Neuronal stem cell (in vitro differentiated cells): ENCODE data around the gene PTGES3L. TPM values are rescaled to one million over a fixed set of nuclear protein-coding genes. Genes with fewer than 3 reads are reported as not detected.

Experiments
- DNase-seq: peaks from one replicate; pipeline ENCODE4 v3.0.0-alpha.2; 2013; ENCODE audit warnings: low spot score
- H2AFZ ChIP-seq: one replicate; pipeline ENCODE4 v1.6.1; 2013; ENCODE audit warnings: mild to moderate bottlenecking, low read length, inconsistent platforms
- H2AK5ac ChIP-seq: 2 replicates; pipeline ENCODE4 v1.6.1; 2013; ENCODE audit warnings: low read depth, mild to moderate bottlenecking, inconsistent platforms, low read length, moderate library complexity, mixed read lengths
- H2BK120ac ChIP-seq: 2 replicates; pipeline ENCODE4 v1.6.1; 2013; ENCODE audit warnings: low read depth, mild to moderate bottlenecking, inconsistent platforms, low read length, moderate library complexity, mixed read lengths
- H2BK12ac ChIP-seq: one replicate; pipeline ENCODE4 v1.6.1; 2013; ENCODE audit warnings: low read length, inconsistent platforms
- H2BK15ac ChIP-seq: 2 replicates; pipeline ENCODE4 v1.6.1; 2013; ENCODE audit warnings: mild to moderate bottlenecking, low read length, inconsistent platforms, mixed read lengths
- H2BK5ac ChIP-seq: one replicate; pipeline ENCODE4 v1.6.1; 2013; ENCODE audit warnings: inconsistent platforms, mild to moderate bottlenecking, low read length, moderate library complexity
- H3K14ac ChIP-seq: one replicate; pipeline ENCODE4 v1.6.1; 2013; ENCODE audit warnings: low read length, inconsistent platforms
- H3K18ac ChIP-seq: 2 replicates; pipeline ENCODE4 v1.6.1; 2013; ENCODE audit warnings: low read length, inconsistent platforms
- H3K23ac ChIP-seq: 2 replicates; pipeline ENCODE4 v1.6.1; 2013; ENCODE audit warnings: low read depth, mild to moderate bottlenecking, mixed read lengths, low read length, inconsistent platforms; ENCODE audit not compliant: poor library complexity
- H3K27ac ChIP-seq: replicated peaks from 3 replicates; pipeline ENCODE4 v1.5.1; 2013; ENCODE audit warnings: low read length, inconsistent platforms
- H3K27me3 ChIP-seq, 3 experiments: 2 replicates each; pipeline ENCODE4 v1.6.1; 2013; ENCODE audit warnings: low read length in 3 of 3, mild to moderate bottlenecking in 2 of 3, inconsistent platforms in 1 of 3, low read depth in 1 of 3, mixed read lengths in 1 of 3, moderate library complexity in 1 of 3; ENCODE audit not compliant: control insufficient read depth in 3 of 3, insufficient read depth in 3 of 3
- H3K36me3 ChIP-seq, 2 donors: replicated peaks in 1 of 2; 2 replicates each; pipeline ENCODE4 v1.6.1; 2013; ENCODE audit warnings: low read length in 2 of 2; ENCODE audit not compliant: control insufficient read depth in 2 of 2, insufficient read depth in 2 of 2
- H3K4ac ChIP-seq: 2 replicates; pipeline ENCODE4 v1.6.1; 2013; ENCODE audit warnings: inconsistent platforms, mild to moderate bottlenecking, low read length, moderate library complexity
- H3K4me1 ChIP-seq, 2 donors: 1 replicate in 1 of 2; 2 replicates in 1 of 2; pipeline ENCODE4 v1.6.1; 2013; ENCODE audit warnings: low read length in 2 of 2, low read depth in 1 of 2; ENCODE audit not compliant: control insufficient read depth in 2 of 2, insufficient read depth in 1 of 2
- H3K4me2 ChIP-seq: one replicate; pipeline ENCODE4 v1.6.1; 2013; ENCODE audit warnings: mild to moderate bottlenecking, low read length, inconsistent platforms; ENCODE audit not compliant: insufficient read depth, poor library complexity, severe bottlenecking
- H3K4me3 ChIP-seq, 2 donors: 2 replicates each; pipeline ENCODE4 v1.5.1; 2013; ENCODE audit warnings: low read length in 2 of 2, mild to moderate bottlenecking in 2 of 2, inconsistent platforms in 1 of 2, moderate library complexity in 1 of 2
- H3K79me1 ChIP-seq: one replicate; pipeline ENCODE4 v1.6.1; 2013; ENCODE audit warnings: low read depth, mild to moderate bottlenecking, inconsistent platforms, low read length, moderate library complexity
- H3K9ac ChIP-seq: one replicate; pipeline ENCODE4 v1.6.1; 2013; ENCODE audit warnings: mild to moderate bottlenecking, low read depth, low read length, inconsistent platforms; ENCODE audit not compliant: poor library complexity
- H3K9me3 ChIP-seq, 2 donors: replicated peaks in 1 of 2; 2 replicates each; pipeline versions ENCODE3 to v1.6.1; 2013; ENCODE audit warnings: low read length in 2 of 2, mild to moderate bottlenecking in 2 of 2, inconsistent platforms in 1 of 2, low read depth in 1 of 2, mixed read lengths in 1 of 2, moderate library complexity in 1 of 2; ENCODE audit not compliant: control insufficient read depth in 2 of 2, insufficient read depth in 1 of 2
- H4K8ac ChIP-seq: one replicate; pipeline ENCODE4 v1.6.1; 2013; ENCODE audit warnings: low read depth, mild to moderate bottlenecking, inconsistent platforms, low read length, moderate library complexity
- H4K91ac ChIP-seq: one replicate; pipeline ENCODE4 v1.6.1; 2013; ENCODE audit warnings: low read length, low read depth, mild to moderate bottlenecking, inconsistent platforms; ENCODE audit not compliant: poor library complexity
- WGBS, 2 donors: extraction: QIAGEN DNeasy Blood & Tissue Kit; methylation state at CpG; one replicate each; pipeline ENCODE4 v1.1.7; 2013; ENCODE audit warnings: missing lambda C conversion rate in 2 of 2, mixed read lengths in 1 of 2; ENCODE audit not compliant: insufficient read length in 2 of 2, insufficient replicate concordance in 1 of 2; ENCODE audit errors: extremely low coverage in 2 of 2; 5-methylcytosine and 5-hydroxymethylcytosine counted together
- polyA plus RNA-seq, 2 experiments: library from polyadenylated mRNA; stranded (reverse); fragments of 200-250 nt; gene quantifications; one replicate each; pipeline ENCODE4 v1.2.3, GENCODE V29; 2013

PTGES3L gene
- 2.3 TPM for polyA plus RNA-seq (2013, experiment 1 of 2)
- 2.1 TPM for polyA plus RNA-seq (2013, experiment 2 of 2)

- no peak within 1 kb of the TSS for H4K8ac ChIP-seq
- peak within 1 kb of the TSS; percentile 22 for H2BK12ac ChIP-seq
- peak within 1 kb of the TSS; percentile 87 for H2BK120ac ChIP-seq
- DNase-seq, result no peak
- peak within 1 kb of the TSS; percentile 91 for H3K18ac ChIP-seq
- H2AK5ac ChIP-seq, result peak within 1 kb of the TSS; percentile 81
- H3K4me2 ChIP-seq, result peak within 1 kb of the TSS; percentile 96
- peak within 1 kb of the TSS; percentile 72 for H4K91ac ChIP-seq
- H3K23ac ChIP-seq, result peak within 1 kb of the TSS; percentile 99
- peak within 1 kb of the TSS; percentile 89 for H3K14ac ChIP-seq
- H3K4me3 ChIP-seq, result peak within 1 kb of the TSS; percentile 59 to 97
- H3K36me3 ChIP-seq, result peaks cover 0 to 10% of the 10 kb centered on the region in 2 donors
- no peak within 1 kb of the TSS for H2BK15ac ChIP-seq
- no CpG with 5 or more reads among the region's 21 CpGs for WGBS, 2 donors
- no peaks in the 10 kb centered on the region for H3K27me3 ChIP-seq
- H3K79me1 ChIP-seq, result peaks cover 10% of the 10 kb centered on the region
- peak within 1 kb of the TSS; percentile 37 for H3K4ac ChIP-seq
- H3K9ac ChIP-seq, result peak within 1 kb of the TSS; percentile 98
- H3K27ac ChIP-seq, result peak within 1 kb of the TSS; percentile 59
- peaks cover 0 to 3% of the 10 kb centered on the region in 2 donors for H3K9me3 ChIP-seq
- peak within 1 kb of the TSS; percentile 86 for H2AFZ ChIP-seq
- H3K4me1 ChIP-seq, result peaks cover 2 to 12% of the 10 kb centered on the region in 2 donors
- H2BK5ac ChIP-seq, result peak within 1 kb of the TSS; percentile 75
These were observed at the start of gene PTGES3L for GRCh38 chr17:42979511-42980273. PTGES3L (minus strand) TSS chr17:42980080; CDS start chr17:42980053, 27 bp downstream.

- Histone ChIP-seq H3K4me2 (no peak overlapping the region), H2BK12ac (no peak overlapping the region), H3K23ac (no peak overlapping the region), H2BK120ac (no peak overlapping the region), H3K14ac (no peak overlapping the region), H3K4ac (no peak overlapping the region), H3K9ac (no peak overlapping the region), H3K4me1 (peaks cover 18 to 22% of the 10 kb centered on the region in 2 donors), H4K91ac (no peak overlapping the region), H3K18ac (no peak overlapping the region), H2AFZ (no peak overlapping the region), H2BK15ac (no peak overlapping the region), H2AK5ac (no peak overlapping the region), H2BK5ac (no peak overlapping the region), H3K27ac (no peak overlapping the region), H3K36me3 (peaks cover 0 to 12% of the 10 kb centered on the region in 2 donors), H3K79me1 (no peaks in the 10 kb centered on the region), H3K9me3 (peaks cover 0 to 1% of the 10 kb centered on the region in 2 donors), H4K8ac (no peak overlapping the region), H3K4me3 (peak overlapping the region in 1 of 2 donors; percentile 17), H3K27me3 (no peaks in the 10 kb centered on the region)
- WGBS, 2 donors, result no CpG with 5 or more reads among the region's 17 CpGs
- DNase-seq, result no peak
These were observed 48.5 kb upstream of the PTGES3L start for GRCh38 chr17:43028221-43028861.

GRCh38 chr17:43027091-43028032 is 47.5 kb upstream of the PTGES3L start:
- Histone ChIP-seq H3K23ac (no peak overlapping the region), H3K14ac (no peak overlapping the region), H2AFZ (no peak overlapping the region), H3K9me3 (peaks cover 0 to 1% of the 10 kb centered on the region in 2 donors), H3K36me3 (peaks cover 0 to 12% of the 10 kb centered on the region in 2 donors), H4K8ac (no peak overlapping the region), H3K27me3 (no peaks in the 10 kb centered on the region), H2BK15ac (peak overlapping the region; percentile 46), H2BK12ac (no peak overlapping the region), H3K4me3 (peak overlapping the region in 1 of 2 donors; percentile 50), H2AK5ac (peak overlapping the region; percentile 91), H3K27ac (no peak overlapping the region), H3K4me1 (peaks cover 16 to 21% of the 10 kb centered on the region in 2 donors), H2BK120ac (no peak overlapping the region), H3K9ac (peak overlapping the region; percentile 32), H3K79me1 (no peaks in the 10 kb centered on the region), H2BK5ac (peak overlapping the region; percentile 56), H3K4ac (no peak overlapping the region), H3K18ac (peak overlapping the region; percentile 40), H4K91ac (no peak overlapping the region), H3K4me2 (no peak overlapping the region)
- no peak for DNase-seq
- WGBS, 2 donors, result no CpG with 5 or more reads among the region's 9 CpGs
